HCT116 (cell line): Measurements from ENCODE around the gene SNX22. TPM values are rescaled to one million over a fixed set of nuclear protein-coding genes. Genes with fewer than 3 reads are reported as not detected.

Source experiments
- ATAC-seq: fragments of 200-7000 bp; cut with Tn5 transposase; 2 replicates; pipeline ENCODE4 v1.9.1; 2020; ENCODE audit warnings: mild to moderate bottlenecking, moderate library complexity
- BruUV-seq: library from RNA; stranded (reverse); fragments of 400-500 nt; replicated peaks from 2 replicates; lab custom pipeline; 2021; lab: Mats Ljungman, UMichigan
- CTCF ChIA-PET: fragments of 300-600 bp; sonication (Branson Sonifier 250); formaldehyde crosslinking; loops from one replicate; lab custom pipeline; 2021; ENCODE audit warnings: antibody characterized with exemption; lab: Charles Lee
- POLR2A ChIA-PET: fragments of 300-600, 350-600 bp; sonication (Branson Sonifier 250); formaldehyde crosslinking; loops from one replicate; lab custom pipeline; 2021; ENCODE audit warnings: antibody characterized with exemption; lab: Charles Lee
- RAD21 ChIA-PET, 2 experiments: fragments of 300-600 bp; sonication (Branson Sonifier 250); formaldehyde crosslinking; loops; one replicate each; lab custom pipeline; 2023; ENCODE audit warnings: low total read pairs in 2 of 2; ENCODE audit not compliant: uncharacterized antibody in 2 of 2, unreplicated experiment in 2 of 2, low non-redundant PET in 1 of 2; lab: Charles Lee
- DNase-seq: peaks from one replicate; pipeline ENCODE4 v3.0.0-alpha.2; 2010; ENCODE audit warnings: low read depth, low spot score
- H2AFZ ChIP-seq: fragments of 200-600 bp; shearing (Covaris generic), sonication (generic); 2 replicates; pipeline ENCODE4 v1.6.1; 2017; ENCODE audit warnings: low read depth, mixed run types, mixed read lengths, antibody characterized with exemption, low read length; ENCODE audit not compliant: poor library complexity, severe bottlenecking
- H3K27ac ChIP-seq: 2 replicates; pipeline ENCODE4 v1.5.1; 2012; ENCODE audit warnings: low read depth, low read length
- H3K27me3 ChIP-seq: fragments of 200-600 bp; sonication (generic); 2 replicates; pipeline ENCODE4 v1.6.1; 2016; ENCODE audit warnings: mixed run types, low read length, mixed read lengths; ENCODE audit not compliant: insufficient read depth
- H3K36me3 ChIP-seq, 2 experiments: fragments of 200-500 bp in 1 of 2; fragments of 200-600 bp in 1 of 2; sonication (Bioruptor generic) in 1 of 2; sonication (generic) in 1 of 2; 2 replicates each; pipeline versions ENCODE4 v1.5.1 to v1.6.1; 2014 to 2016; ENCODE audit warnings: low read length in 2 of 2, inconsistent platforms in 1 of 2, mixed read lengths in 1 of 2, mixed run types in 1 of 2; ENCODE audit not compliant: insufficient read depth in 2 of 2, control insufficient read depth in 1 of 2
- H3K4me1 ChIP-seq, 2 experiments: fragments of 200-600 bp in 1 of 2; sonication (generic) in 1 of 2; 2 replicates each; pipeline versions ENCODE4 v1.5.1 to v1.6.1; 2012 to 2017; ENCODE audit warnings: low read length in 2 of 2, inconsistent platforms in 1 of 2, mild to moderate bottlenecking in 1 of 2, mixed read lengths in 1 of 2, mixed run types in 1 of 2, moderate library complexity in 1 of 2; ENCODE audit not compliant: insufficient read depth in 2 of 2, control insufficient read depth in 1 of 2
- H3K4me2 ChIP-seq: fragments of 200-600 bp; sonication (generic); 2 replicates; pipeline ENCODE4 v1.6.1; 2017; ENCODE audit warnings: mixed run types, low read length, mixed read lengths
- H3K4me3 ChIP-seq, 2 experiments: fragments of 200-600 bp in 1 of 2; sonication (generic) in 1 of 2; replicated peaks in 1 of 2; 2 replicates each; pipeline ENCODE4 v1.5.1; 2011 to 2016; ENCODE audit warnings: low read length in 2 of 2, control low read depth in 1 of 2, low read depth in 1 of 2, mild to moderate bottlenecking in 1 of 2, mixed read lengths in 1 of 2, mixed run types in 1 of 2
- H3K79me2 ChIP-seq: fragments of 200-600 bp; sonication (generic); 2 replicates; pipeline ENCODE4 v1.6.1; 2017; ENCODE audit warnings: mild to moderate bottlenecking, mixed run types, low read length, moderate library complexity, mixed read lengths; ENCODE audit not compliant: insufficient read depth
- H3K9ac ChIP-seq: fragments of 200-600 bp; sonication (generic); 2 replicates; pipeline ENCODE4 v1.6.1; 2016; ENCODE audit warnings: low read length, mixed read lengths
- H3K9me2 ChIP-seq: fragments of 200-600 bp; sonication (generic), shearing (Covaris generic); 2 replicates; pipeline ENCODE4 v1.6.1; 2017; ENCODE audit warnings: mixed run types, mild to moderate bottlenecking, moderate library complexity; ENCODE audit not compliant: insufficient read depth
- H3K9me3 ChIP-seq, 2 experiments: fragments of 200-500 bp in 1 of 2; fragments of 200-600 bp in 1 of 2; sonication (Bioruptor generic) in 1 of 2; sonication (generic) in 1 of 2; 2 replicates each; pipeline ENCODE4 v1.6.1; 2014 to 2017; ENCODE audit warnings: low read length in 2 of 2, mixed read lengths in 2 of 2, inconsistent platforms in 1 of 2, low read depth in 1 of 2, mild to moderate bottlenecking in 1 of 2, mixed run types in 1 of 2, moderate library complexity in 1 of 2; ENCODE audit not compliant: control insufficient read depth in 1 of 2, insufficient read depth in 1 of 2
- H4K20me1 ChIP-seq: fragments of 200-600 bp; sonication (generic), shearing (Covaris generic); 2 replicates; pipeline ENCODE4 v1.6.1; 2017; ENCODE audit warnings: mixed run types, mild to moderate bottlenecking, moderate library complexity; ENCODE audit not compliant: insufficient read depth
- CBX3 ChIP-seq: IDR thresholded peaks from 2 replicates; pipeline ENCODE4 v1.6.1; 2012; ENCODE audit warnings: low read depth
- EGR1 ChIP-seq: IDR thresholded peaks from 2 replicates; pipeline ENCODE4 v1.6.1; 2012; ENCODE audit warnings: low read depth
- FOSL1 ChIP-seq: IDR thresholded peaks from 2 replicates; pipeline ENCODE4 v1.6.1; 2012; ENCODE audit warnings: low read depth
- MAX ChIP-seq: IDR thresholded peaks from 2 replicates; pipeline ENCODE4 v1.6.1; 2012
- POLR2AphosphoS5 ChIP-seq: IDR thresholded peaks from 2 replicates; pipeline ENCODE4 v1.6.1; 2011; ENCODE audit warnings: mild to moderate bottlenecking, low read depth, low read length, moderate library complexity
- SP1 ChIP-seq: IDR thresholded peaks from 2 replicates; pipeline ENCODE4 v1.6.1; 2012; ENCODE audit warnings: low read depth
- ZFX ChIP-seq: fragments of 450-650 bp; IDR thresholded peaks from 2 replicates; pipeline ENCODE4 v1.6.1; 2017
- intact Hi-C: fragments of 100-400 bp; cut with micrococcal nuclease; formaldehyde crosslinking; loops from 2 replicates; pipeline ENCODE4 v1.10.0; 2022
- total RNA-seq: library from RNA; stranded (reverse); gene quantifications from one replicate; pipeline ENCODE4 v1.2.1, GENCODE V29; 2021; ENCODE audit not compliant: unreplicated experiment
- TF ChIP-seq, protein P1 (sequence below): IDR thresholded peaks from 2 replicates; pipeline ENCODE4 v1.6.1; 2011; ENCODE audit warnings: mild to moderate bottlenecking, low read length, moderate library complexity; ENCODE audit not compliant: insufficient replicate concordance; ENCODE audit errors: extremely low read depth

The SNX22 gene
- total RNA-seq, 1 experiment from 2014 or later: 6.3 TPM

GRCh38 chr15:64191971-64192830, 40.7 kb downstream of the SNX22 start:
- Histone ChIP-seq H3K9me3 (no peaks in the 10 kb centered on the region), H4K20me1 (no peaks in the 10 kb centered on the region), H3K27ac (no peak overlapping the region), H2AFZ (no peak overlapping the region), H3K9me2 (no peaks in the 10 kb centered on the region), H3K9ac (no peak overlapping the region), H3K27me3 (no peaks in the 10 kb centered on the region), H3K79me2 (no peaks in the 10 kb centered on the region), H3K36me3 (no peaks in the 10 kb centered on the region; a peak in 1 of 4 replicates), H3K4me1 (no peaks in the 10 kb centered on the region), H3K4me3 (no peak overlapping the region), H3K4me2 (no peak overlapping the region)
- ATAC-seq (no peak), DNase-seq (no peak)
- POLR2A ChIA-PET: no interaction called here
- intact Hi-C loops: no loop called here
- BruUV-seq: no TSS peak
- TF ChIP-seq SP1 (no peak), ZFX (no peak), FOSL1 (no peak), EGR1 (no peak), MAX (no peak), CBX3 (no peak), POLR2AphosphoS5 (no peak)
- TF ChIP-seq, protein P1, sequence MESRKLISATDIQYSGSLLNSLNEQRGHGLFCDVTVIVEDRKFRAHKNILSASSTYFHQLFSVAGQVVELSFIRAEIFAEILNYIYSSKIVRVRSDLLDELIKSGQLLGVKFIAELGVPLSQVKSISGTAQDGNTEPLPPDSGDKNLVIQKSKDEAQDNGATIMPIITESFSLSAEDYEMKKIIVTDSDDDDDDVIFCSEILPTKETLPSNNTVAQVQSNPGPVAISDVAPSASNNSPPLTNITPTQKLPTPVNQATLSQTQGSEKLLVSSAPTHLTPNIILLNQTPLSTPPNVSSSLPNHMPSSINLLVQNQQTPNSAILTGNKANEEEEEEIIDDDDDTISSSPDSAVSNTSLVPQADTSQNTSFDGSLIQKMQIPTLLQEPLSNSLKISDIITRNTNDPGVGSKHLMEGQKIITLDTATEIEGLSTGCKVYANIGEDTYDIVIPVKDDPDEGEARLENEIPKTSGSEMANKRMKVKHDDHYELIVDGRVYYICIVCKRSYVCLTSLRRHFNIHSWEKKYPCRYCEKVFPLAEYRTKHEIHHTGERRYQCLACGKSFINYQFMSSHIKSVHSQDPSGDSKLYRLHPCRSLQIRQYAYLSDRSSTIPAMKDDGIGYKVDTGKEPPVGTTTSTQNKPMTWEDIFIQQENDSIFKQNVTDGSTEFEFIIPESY: no peak
- RAD21 ChIA-PET: no interaction called here
- CTCF ChIA-PET: no interaction called here
